NT2/D1 (cell line): Measurements from ENCODE around the gene SRPK2.

Experiments
- SUZ12 ChIP-seq: IDR thresholded peaks from 2 replicates; pipeline ENCODE4 v1.6.1; 2011; ENCODE audit not compliant: insufficient read length, insufficient read depth; ENCODE audit errors: extremely low read depth
- YY1 ChIP-seq: IDR thresholded peaks from 2 replicates; pipeline ENCODE4 v1.6.1; 2011; ENCODE audit not compliant: insufficient read length, insufficient read depth
- ZNF274 ChIP-seq: IDR thresholded peaks from 2 replicates; pipeline ENCODE4 v1.6.1; 2011; ENCODE audit warnings: mild to moderate bottlenecking, low read depth, low read length

DNA sequence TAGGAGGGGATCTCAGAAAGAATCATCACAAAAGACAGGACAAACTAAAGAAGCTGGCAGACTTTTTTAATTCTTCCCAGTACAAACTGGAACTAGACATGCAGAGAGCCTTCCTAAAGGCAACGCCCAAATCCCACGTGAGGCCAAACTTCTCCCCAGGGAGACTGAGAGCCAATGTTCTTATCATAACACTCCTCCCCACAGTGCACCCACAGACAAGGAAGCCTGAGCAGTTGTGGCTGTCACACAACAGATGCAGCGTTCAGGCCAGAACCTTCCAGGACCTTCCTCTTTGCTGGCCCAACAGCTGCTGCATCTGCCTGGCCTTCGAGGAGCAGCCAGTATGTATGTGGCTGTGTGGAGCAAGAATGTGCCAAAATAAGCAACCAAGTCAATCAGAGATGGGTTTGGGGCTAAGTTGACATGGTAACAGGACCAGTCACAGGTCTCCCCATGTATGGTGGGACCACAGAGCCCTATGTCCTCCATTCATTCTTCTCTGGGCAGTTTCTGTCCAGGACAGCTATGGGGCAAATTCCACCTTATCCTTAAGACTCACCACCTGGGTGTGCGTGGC, 34.9 kb downstream of the SRPK2 start:
- TF ChIP-seq ZNF274 = no peak
- TF ChIP-seq YY1 = no peak
- no peak for TF ChIP-seq SUZ12
